SKM-1 treated with dmso at 0.1 percent for 144 hours (cell line): ENCODE results near the gene PIGV.

ENCODE experiments used
- DNase-seq: peaks from one replicate; lab custom pipeline; 2025; ENCODE audit not compliant: unreplicated experiment; lab: John Stamatoyannopoulos, UW

The PIGV gene

GRCh38 chr1:26772687-26773086 is 15.1 kb upstream of the PIGV start:
- DNase-seq: no peak

- no peak for DNase-seq
Observed at GRCh38 chr1:26774462-26774861, 13.3 kb upstream of the PIGV start.

GRCh38 chr1:26775666-26776065 is 12.1 kb upstream of the PIGV start:
- no peak for DNase-seq

GRCh38 chr1:26779098-26779668 is 8.6 kb upstream of the PIGV start:
- DNase-seq: peak; percentile 62

GRCh38 chr1:26780344-26780957 is 7.3 kb upstream of the PIGV start:
- DNase-seq: no peak

GRCh38 chr1:26781206-26781825 is 6.4 kb upstream of the PIGV start:
- no peak for DNase-seq

GRCh38 chr1:26782521-26783212 is 5.1 kb upstream of the PIGV start:
- DNase-seq: no peak

GRCh38 chr1:26783646-26784022 is 4.1 kb upstream of the PIGV start:
- no peak for DNase-seq

- DNase-seq: peak; percentile 35
Observed at GRCh38 chr1:26784023-26784871, 3.5 kb upstream of the PIGV start.

GRCh38 chr1:26784886-26785285 is 2.9 kb upstream of the PIGV start:
- DNase-seq: no peak

- DNase-seq: peak; percentile 78
Observed at GRCh38 chr1:26785611-26786436, 1.9 kb upstream of the PIGV start.

GRCh38 chr1:26786437-26787380 is 1.0 kb upstream of the PIGV start:
- DNase-seq: peak; percentile 78

GRCh38 chr1:26787381-26787705 is 407 bp upstream of the PIGV start:
- no peak for DNase-seq

- DNase-seq: no peak
Observed at GRCh38 chr1:26788515-26788785, 700 bp downstream of the PIGV start.

- DNase-seq: peak; percentile 77
Observed at GRCh38 chr1:26788836-26789611, 1.3 kb downstream of the PIGV start.

- no peak for DNase-seq
Observed at GRCh38 chr1:26789612-26789865, 1.8 kb downstream of the PIGV start.

GRCh38 chr1:26789931-26790330 is 2.2 kb downstream of the PIGV start:
- DNase-seq: no peak

GRCh38 chr1:26790551-26790953 is 2.8 kb downstream of the PIGV start:
- no peak for DNase-seq

- DNase-seq: no peak
Observed at GRCh38 chr1:26791148-26791547, 3.4 kb downstream of the PIGV start.
